SK-N-MC (cell line): ENCODE measurements around the gene BLM.

ENCODE experiments used
- EZH2 ChIP-seq: fragments of 200-600 bp; sonication (generic); IDR thresholded peaks from one replicate; pipeline ENCODE4 v1.6.1; 2017; ENCODE audit warnings: antibody characterized with exemption
- FOXP2 ChIP-seq: optimal IDR thresholded peaks from 2 replicates; pipeline ENCODE3; 2011; ENCODE audit warnings: mild to moderate bottlenecking, moderate library complexity; ENCODE audit not compliant: insufficient read depth; ENCODE audit errors: extremely low read length, control extremely low read depth

GRCh38 chr15:90865702-90866101, 148.6 kb downstream of the BLM start:
- TF ChIP-seq EZH2 (no peak), FOXP2 (no peak)
